ENCODE data around the gene POLR2F. TPM values are rescaled to one million over a fixed set of nuclear protein-coding genes. Genes with fewer than 3 reads are reported as not detected.

POLR2F gene
- polyA plus RNA-seq, 1 donor (not counting 4 experiments of a cell fraction or from before 2014, with no cell fraction given) = 119 TPM

- Histone ChIP-seq H3K27me3 (ENCODE audit: control insufficient read depth, extremely low read depth, insufficient read depth, low read length) (no peaks in the 10 kb centered on the region), H2AFZ (ENCODE audit: control insufficient read depth, low read length) (no peak overlapping the region), H3K9ac (ENCODE audit: control insufficient read depth, extremely low read depth, insufficient read depth, low read length) (no peak overlapping the region), H3K9me3 (ENCODE audit: control insufficient read depth, low read depth, low read length) (no peaks in the 10 kb centered on the region), H3K79me2 (ENCODE audit: control insufficient read depth, insufficient read depth, low read length) (peaks cover 5% of the 10 kb centered on the region), H3K4me3 (ENCODE audit: control insufficient read depth in 2 of 3, extremely low read depth in 1 of 3, insufficient read depth in 2 of 3, low read depth in 1 of 3, low read length in 3 of 3) (no peak overlapping the region), H3K4me1 (ENCODE audit: control insufficient read depth, extremely low read depth, insufficient read depth, low read length) (no peaks in the 10 kb centered on the region), H4K20me1 (ENCODE audit: control insufficient read depth, extremely low read depth, insufficient read depth, low read length) (peaks cover 14% of the 10 kb centered on the region), H3K36me3 (ENCODE audit: control insufficient read depth in 2 of 2, extremely low read depth in 1 of 2, insufficient read depth in 2 of 2, low read length in 2 of 2) (peaks cover 39 to 45% of the 10 kb centered on the region in 2 experiments), H3K4me2 (ENCODE audit: control insufficient read depth, extremely low read depth, insufficient read depth, low read depth, low read length) (no peak overlapping the region), H3K27ac (ENCODE audit: control insufficient read depth, insufficient read depth, low read length) (no peak overlapping the region), H3K9me1 (ENCODE audit: control insufficient read depth, extremely low read depth, insufficient read depth, low read length) (no peaks in the 10 kb centered on the region)
- DNase-seq (ENCODE audit: low read depth, low spot score) = no peak
- no peak for TF ChIP-seq EZH2 (IDR thresholded peaks at IDR 0.05; ENCODE audit: low read length)
- no peak for TF ChIP-seq CTCF (optimal IDR thresholded peaks at IDR 0.05 in 1 of 3, IDR thresholded peaks at IDR 0.05 in 1 of 3, conservative IDR thresholded peaks at IDR 0.05 in 1 of 3; ENCODE audit: extremely low read depth in 1 of 3, insufficient read depth in 2 of 3, low read length in 3 of 3)
- no peak for FAIRE-seq
- dilution Hi-C loops (cut with MboI; ENCODE audit: extremely low pct_ligation_motif_present, low sequenced_read_pairs) = no loop called here
Measured at GRCh38 chr22:37942133-37942532, 11.4 kb upstream of the POLR2F start.

- no peak overlapping the region for H3K9ac ChIP-seq (ENCODE audit: control insufficient read depth, extremely low read depth, insufficient read depth, low read length)
Measured at GRCh38 chr22:37943136-37943824, 10.2 kb upstream of the POLR2F start.

More at GRCh38 chr22:37943136-37943824, 10.2 kb upstream of the POLR2F start:
- Histone ChIP-seq H3K27me3 (ENCODE audit: control insufficient read depth, extremely low read depth, insufficient read depth, low read length) (no peaks in the 10 kb centered on the region), H3K4me1 (ENCODE audit: control insufficient read depth, extremely low read depth, insufficient read depth, low read length) (no peaks in the 10 kb centered on the region), H3K4me3 (ENCODE audit: control insufficient read depth in 2 of 3, extremely low read depth in 1 of 3, insufficient read depth in 2 of 3, low read depth in 1 of 3, low read length in 3 of 3) (no peak overlapping the region), H3K4me2 (ENCODE audit: control insufficient read depth, extremely low read depth, insufficient read depth, low read depth, low read length) (no peak overlapping the region), H2AFZ (ENCODE audit: control insufficient read depth, low read length) (no peak overlapping the region), H3K27ac (ENCODE audit: control insufficient read depth, insufficient read depth, low read length) (no peak overlapping the region), H3K79me2 (ENCODE audit: control insufficient read depth, insufficient read depth, low read length) (no peaks in the 10 kb centered on the region), H3K36me3 (ENCODE audit: control insufficient read depth in 2 of 2, extremely low read depth in 1 of 2, insufficient read depth in 2 of 2, low read length in 2 of 2) (peaks cover 34 to 37% of the 10 kb centered on the region in 2 experiments), H4K20me1 (ENCODE audit: control insufficient read depth, extremely low read depth, insufficient read depth, low read length) (peaks cover 14% of the 10 kb centered on the region), H3K9me3 (ENCODE audit: control insufficient read depth, low read depth, low read length) (no peaks in the 10 kb centered on the region), H3K9me1 (ENCODE audit: control insufficient read depth, extremely low read depth, insufficient read depth, low read length) (no peaks in the 10 kb centered on the region)
- DNase-seq (ENCODE audit: low read depth, low spot score) (no peak), FAIRE-seq (no peak)
- dilution Hi-C loops (cut with MboI; ENCODE audit: extremely low pct_ligation_motif_present, low sequenced_read_pairs) = no loop called here
- TF ChIP-seq EZH2 (IDR thresholded peaks at IDR 0.05; ENCODE audit: low read length) = no peak
- no peak for TF ChIP-seq CTCF (optimal IDR thresholded peaks at IDR 0.05 in 1 of 3, IDR thresholded peaks at IDR 0.05 in 1 of 3, conservative IDR thresholded peaks at IDR 0.05 in 1 of 3; ENCODE audit: extremely low read depth in 1 of 3, insufficient read depth in 2 of 3, low read length in 3 of 3)

All from keratinocyte (primary cell).